GM18517 (cell line): ENCODE results near the gene IL3RA.
"Not testable (repeated sequence)": the region's sequence is repeated elsewhere in the genome, so short reads cannot be mapped to it uniquely, and the experiment has no call there.

Experiments used
- ATAC-seq: cut with Tn5 transposase; IDR thresholded peaks from one replicate; pipeline ENCODE4 v1.9.1; 2021; ENCODE audit warnings: mild to moderate bottlenecking, moderate library complexity; ENCODE audit not compliant: unreplicated experiment

IL3RA gene

DNA sequence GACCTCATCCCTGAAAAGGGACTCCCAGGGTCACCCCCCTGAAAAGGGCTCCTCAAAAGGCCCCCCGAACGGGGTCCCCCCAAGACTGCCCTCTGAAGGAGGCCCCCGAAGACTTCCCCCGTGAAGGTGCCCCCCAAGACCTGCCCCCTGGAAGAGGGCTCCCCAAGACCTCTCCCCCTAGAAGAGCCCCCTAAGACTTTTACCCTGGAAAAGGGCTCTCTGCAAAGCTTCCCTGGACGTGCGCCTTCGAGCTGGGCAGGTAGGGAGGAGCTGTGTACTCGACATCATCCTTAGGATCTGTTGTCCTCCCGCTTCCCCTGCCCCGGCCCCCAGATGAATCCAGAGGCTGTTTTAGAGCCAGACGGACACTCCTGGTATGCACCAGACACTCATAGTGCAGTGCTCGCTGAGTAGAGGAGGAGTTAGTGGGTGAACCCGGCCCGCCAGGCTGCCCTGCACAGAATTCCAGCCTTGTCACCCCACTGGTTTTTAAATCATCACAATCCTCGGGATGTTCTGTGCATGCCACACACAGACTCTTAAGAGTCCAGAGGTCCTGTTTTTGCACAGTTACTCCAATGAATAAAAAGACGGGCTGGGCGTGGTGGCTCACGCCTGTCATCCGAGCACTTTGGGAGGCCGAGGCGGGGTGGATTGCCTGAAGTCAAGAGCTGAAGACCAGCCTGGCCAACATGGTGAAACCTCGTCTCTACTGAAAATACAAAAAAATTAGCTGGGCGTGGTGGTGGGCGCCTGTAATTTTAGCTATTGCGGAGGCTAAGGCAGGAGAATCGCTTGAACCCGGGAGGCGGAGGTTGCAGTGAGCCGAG lies 61.1 kb downstream of the IL3RA start:
- ATAC-seq = no peak

DNA sequence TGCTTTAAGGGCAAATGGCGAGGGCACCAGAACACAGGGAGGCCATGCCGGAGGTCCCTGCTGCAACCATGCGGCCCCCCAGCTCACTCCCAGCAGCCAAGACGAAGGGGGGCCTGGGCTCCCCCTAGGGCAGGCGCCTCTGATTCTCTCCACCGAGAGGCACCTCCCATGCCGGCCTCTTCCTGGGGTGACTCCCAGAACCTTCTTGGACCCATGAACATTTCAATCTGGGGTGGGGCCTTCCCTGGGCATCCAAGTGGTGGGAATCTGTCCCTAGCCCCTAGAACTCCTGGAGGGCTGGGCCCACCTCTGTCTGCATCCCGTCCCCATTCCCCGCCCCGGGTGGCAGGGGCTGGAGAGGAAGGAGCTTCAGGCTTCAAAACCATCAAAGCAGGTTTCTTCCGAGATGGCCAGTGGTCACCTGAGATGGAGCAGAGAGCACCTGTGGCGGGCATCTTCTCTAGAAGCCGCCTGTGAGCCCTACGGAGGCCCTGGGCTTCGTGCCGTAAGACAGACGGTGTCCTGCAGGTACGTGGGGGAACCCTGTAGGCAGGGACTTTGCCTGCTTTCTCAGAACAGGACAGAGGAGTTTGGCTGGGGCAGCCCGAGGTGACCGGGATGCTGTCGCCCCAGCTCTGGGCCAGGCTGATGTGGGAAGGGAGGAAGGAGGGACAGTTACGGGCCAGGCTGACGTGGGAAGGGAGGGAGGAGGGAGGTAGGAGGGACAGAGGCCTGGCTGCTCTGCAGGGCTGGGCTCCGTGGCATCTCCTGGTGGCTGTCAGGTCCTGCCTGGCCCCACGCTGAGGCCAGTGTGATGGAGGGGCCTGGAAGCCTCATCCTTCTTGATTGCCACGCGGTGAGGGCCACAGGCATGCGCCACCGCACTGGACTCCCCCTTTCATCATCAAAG lies 62.1 kb downstream of the IL3RA start:
- ATAC-seq = no peak

DNA sequence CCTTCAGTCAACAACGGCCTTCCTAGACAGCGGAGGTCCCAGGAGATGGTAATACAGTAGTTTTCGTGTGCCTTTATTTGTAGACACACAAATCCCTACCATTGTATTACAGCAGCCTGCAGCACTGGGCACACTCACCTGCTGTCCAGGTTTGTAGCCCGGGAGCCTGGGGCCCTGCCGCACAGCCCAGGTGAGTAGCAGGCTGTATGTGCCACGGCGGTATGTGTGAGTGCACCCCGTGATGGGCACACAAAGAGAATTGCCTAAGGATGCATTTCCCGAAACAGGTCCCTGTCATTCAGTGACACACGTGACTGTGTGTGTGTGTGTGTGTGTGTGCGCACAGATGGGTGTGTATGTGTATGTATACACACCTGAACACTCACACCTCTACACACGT lies 63.5 kb downstream of the IL3RA start:
- no peak for ATAC-seq

DNA sequence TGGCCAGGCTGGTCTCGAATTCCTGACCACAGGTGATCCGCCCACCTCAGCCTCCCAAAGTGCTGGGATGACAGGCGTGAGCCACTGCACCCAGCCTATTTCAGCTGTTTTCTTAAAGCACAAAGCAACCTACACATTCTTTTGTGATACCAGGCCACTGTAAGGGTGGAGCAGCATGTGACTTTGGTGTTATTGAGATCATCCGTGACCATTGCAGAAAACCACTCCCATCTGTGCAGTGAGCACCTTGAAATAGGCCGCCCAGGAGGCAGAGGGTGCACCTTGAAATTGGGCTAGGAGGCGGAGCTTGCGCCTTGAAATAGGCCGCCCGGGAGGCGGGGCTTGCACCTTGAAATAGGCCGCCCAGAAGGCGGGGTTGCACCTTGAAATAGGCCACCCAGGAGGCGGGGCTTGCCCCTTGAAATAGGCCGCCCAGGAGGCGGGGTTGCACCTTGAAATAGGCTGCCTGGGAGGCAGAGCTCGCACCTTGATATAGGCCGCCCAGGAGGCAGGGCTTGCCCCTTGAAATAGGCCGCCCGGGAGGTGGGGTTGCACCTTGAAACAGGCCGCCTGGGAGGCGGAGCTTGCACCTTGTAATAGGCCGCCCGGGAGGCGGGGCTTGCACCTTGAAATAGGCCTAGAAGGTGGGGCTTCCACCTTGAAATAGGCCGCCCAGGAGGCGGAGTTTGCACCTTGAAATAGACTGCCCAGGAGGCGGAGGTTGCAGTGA lies 64.3 kb downstream of the IL3RA start:
- ATAC-seq = no peak

DNA sequence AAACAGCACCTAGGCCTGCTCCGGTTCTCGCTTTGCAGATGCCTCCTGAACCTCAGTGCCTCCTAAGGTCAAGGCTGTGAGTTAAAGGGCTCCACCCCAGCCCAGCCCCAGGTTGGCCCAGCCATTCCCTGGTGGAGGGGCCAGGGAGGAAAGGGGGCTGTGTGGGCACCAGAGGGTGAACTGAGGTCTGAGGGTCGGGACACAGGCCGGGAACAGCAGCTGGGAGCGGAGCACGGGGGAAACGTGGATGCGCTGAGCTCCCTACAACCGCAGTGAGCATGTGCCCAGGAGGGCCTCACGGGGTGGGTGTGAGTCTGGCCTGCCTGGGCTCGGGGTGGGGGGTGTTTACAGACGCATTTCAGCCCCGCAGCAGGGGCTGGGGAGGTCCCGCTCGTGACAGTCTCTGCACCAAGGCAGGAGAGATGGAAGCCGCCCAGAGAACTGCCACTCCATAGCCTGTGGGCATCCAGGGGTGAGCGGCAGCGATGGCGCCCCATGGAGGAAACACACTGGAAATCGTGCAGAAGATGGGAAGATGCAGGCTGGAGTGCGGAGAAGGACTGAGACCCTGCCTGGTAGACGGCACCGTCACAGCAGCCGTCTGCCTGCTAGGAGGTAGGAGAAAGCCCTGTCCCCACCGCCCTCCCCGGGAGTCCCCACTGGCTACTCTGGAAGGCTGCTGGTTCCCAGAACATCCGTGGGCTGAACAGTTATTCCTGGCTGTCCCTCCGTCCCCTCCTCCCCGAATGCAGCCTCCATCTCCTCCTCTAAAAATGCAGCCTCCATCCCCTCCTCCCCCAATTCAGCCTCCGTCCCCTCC lies 65.2 kb downstream of the IL3RA start:
- ATAC-seq = no peak

DNA sequence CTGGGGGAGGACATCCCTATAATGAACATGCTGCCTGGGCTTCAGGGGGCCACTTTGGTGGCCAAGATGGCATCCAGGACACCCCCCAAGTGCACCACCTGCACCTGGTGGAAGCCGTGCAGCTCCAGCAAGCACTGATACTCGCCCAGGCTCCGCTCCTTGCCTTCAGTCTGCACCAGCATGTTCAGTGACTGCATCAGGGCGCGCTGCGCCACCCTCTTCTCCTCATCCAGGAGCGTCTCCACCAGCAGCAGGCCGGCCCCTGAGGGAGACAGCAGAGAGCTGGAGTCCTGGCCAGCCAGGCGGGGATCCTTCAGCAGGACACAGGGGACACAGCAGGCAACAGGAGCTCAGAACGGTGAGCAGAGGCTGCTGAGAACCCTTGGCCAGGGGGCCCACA lies 66.6 kb downstream of the IL3RA start:
- no peak for ATAC-seq

DNA sequence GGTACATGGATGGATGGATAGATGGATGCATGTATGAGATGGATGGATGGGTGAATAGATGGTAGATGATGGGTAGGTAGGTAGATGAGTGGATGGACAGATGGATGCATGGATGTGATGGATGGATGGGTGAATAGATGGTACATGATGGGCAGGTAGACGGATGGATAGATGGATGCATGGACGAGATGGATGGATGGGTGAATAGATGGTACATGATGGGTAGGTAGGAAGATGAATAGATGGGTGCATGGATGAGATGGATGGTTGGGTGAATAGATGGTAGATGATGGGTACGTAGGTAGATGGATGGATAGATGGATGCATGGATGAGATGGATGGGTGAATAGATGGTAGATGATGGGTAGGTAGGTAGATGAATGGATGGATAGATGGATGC lies 67.3 kb downstream of the IL3RA start:
- not testable (repeated sequence) for ATAC-seq

DNA sequence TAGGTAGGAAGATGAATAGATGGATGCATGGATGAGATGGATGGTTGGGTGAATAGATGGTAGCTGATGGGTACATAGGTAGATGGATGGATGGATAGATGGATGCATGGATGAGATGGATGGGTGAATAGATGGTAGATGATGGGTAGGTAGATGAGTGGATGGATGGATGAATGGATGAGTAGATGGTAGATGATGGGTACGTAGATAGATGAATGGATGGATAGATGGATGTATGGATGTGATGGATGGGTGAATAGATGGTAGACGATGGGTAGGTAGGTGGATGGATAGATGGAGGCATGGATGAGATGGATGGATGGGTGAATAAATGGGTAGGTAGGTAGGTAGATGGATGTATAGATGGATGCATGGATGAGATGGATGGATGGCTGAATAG lies 69.2 kb downstream of the IL3RA start:
- ATAC-seq = not testable (repeated sequence)

DNA sequence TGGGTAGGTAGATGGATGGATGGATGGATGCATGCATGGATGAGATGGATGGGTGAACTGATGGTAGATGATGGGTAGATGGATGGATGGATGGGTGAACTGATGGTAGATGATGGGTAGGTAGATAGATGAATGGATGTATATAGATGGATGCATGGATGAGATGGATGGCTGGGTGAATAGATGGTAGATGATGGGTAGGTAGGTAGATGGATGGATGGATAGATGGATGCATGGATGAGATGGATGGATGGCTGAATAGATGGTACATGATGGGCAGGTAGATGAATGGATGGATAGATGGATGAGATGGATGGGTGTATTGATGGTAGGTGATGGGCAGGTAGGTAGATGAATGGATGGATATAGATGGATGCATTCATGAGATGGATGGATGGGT lies 70.5 kb downstream of the IL3RA start:
- no peak for ATAC-seq

DNA sequence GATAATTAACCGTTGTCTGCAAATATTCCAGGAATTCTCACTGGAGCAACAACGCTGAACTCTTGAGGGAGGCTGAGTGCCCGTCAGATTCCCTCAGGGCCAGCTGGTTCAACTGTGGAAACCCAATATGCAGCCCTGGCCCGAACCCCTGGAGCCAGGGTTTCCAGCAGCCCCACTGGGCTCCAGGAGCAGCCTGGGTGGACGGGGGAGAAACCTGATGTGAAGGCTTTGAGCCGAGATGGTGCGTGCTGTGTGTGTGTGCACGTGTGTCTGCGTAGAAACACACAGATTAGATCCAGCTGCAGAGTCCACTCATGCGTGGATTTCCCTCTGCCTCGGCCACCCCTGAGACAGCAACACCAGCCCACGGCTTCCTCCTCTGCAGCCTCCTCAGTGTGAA lies 74.7 kb downstream of the IL3RA start:
- ATAC-seq = no peak

DNA sequence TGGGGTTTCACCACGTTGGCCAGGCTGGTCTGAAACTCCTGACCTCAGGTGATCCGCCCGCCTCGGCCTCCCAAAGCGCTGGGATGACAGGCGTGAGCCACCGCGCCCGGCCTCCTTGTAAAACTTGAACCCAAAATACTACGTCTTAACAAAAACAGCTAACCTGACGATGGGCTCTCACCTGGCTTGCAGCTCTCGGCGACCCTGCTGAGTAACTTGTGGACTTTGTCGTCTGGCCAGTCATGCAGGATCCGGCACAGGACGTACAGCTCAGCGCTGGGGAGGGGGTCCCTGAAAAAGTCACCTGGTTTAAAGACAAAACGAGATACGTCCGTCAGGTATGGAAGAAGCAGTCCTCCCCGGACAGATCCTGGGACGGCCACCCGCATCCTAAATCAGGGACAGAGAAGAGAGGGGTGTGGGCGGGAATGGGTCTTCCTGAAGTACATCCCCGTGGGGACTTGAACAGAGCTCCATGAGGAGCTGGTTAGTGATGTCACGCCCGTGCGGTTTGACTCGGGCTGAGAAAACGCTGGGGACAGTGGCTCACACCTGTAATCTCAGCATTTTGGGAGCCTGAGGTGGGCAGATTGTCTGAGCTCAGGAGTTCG lies 76.1 kb downstream of the IL3RA start:
- ATAC-seq = no peak

DNA sequence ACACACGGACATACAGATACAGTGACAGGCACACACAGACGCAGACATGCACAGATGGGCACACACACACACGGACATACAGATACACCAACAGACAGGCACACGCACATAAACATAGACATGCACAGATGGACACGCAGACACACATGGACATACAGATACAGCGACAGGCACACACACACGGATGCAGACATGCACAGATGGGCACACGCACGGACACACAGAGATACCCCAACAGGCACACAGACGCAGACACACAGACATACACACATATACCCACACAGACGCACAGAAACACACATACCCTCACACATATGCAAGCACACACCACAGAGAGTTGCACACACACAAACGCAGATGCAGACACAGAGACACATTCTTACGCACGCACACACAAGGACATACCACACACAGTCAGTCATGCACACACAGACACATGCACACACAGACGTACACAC lies 79.8 kb downstream of the IL3RA start:
- no peak for ATAC-seq

DNA sequence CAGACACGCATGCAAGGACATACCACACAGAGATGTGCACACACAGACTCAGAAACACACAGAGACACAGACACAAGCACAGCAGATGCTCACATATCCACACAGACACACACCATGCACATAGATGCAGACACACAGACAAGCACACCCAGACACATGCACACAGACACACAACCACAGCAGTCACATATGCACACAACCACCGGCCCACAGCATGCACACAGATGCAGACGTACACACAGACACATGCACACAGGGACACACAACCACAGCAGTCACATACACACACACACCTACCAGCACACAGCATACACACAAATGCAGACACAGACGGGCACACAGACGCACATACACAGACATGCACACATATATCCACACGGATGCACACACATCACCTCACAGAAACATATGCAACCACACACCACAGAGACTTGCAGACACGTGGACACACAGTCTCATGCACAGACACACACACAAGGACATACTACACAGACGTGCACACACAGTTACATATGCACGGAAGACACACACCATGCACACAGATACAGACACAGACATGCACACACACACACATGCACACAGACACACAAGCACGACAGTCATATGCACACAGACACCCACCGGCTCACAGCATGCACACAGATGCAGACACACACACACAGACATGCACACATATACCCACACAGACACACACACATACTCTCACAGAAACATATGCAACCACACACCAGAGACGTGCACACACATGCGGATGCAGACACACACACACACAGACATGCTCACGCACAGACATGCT lies 80.6 kb downstream of the IL3RA start:
- ATAC-seq = no peak

DNA sequence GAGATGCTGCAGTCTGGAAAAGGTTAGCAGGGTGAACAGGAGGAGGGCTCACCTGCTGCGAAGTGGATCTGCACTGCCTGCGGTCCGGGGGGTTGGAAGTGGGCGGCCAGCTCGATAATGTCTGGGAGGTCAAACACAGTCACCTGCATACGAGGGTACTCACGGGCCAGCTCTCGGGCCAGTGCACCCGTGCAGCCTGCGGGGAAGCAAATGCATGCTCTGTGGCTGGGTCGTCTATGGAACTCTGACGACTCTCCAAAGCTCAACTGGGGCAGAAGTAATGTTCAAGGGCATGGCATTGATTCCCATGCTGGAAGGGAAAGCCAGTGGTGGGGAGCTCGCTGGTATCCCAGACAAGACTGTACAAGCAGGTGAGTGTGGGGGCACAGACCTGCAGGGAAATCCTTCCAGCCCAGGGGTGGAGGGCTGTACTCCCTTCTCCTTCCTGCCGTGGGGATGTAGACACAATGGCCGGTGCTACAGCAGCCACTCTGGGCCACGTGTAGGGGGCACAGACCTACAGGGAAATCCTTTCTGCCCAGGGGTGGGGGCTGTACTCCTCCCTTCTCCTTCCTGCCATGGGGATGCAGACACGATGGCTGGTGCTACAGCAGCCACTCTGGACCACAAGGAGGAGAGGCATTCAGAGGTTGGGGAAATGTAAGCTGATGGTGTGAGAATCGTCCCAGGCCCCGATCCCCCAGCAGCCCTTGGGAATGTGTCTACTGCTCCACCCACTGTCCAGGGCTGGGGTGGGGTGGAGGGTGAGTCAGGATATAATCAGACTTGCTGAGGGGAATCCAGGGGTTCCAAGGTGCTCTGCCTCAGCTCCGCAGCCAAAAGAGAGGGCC lies 81.6 kb downstream of the IL3RA start:
- no peak for ATAC-seq

DNA sequence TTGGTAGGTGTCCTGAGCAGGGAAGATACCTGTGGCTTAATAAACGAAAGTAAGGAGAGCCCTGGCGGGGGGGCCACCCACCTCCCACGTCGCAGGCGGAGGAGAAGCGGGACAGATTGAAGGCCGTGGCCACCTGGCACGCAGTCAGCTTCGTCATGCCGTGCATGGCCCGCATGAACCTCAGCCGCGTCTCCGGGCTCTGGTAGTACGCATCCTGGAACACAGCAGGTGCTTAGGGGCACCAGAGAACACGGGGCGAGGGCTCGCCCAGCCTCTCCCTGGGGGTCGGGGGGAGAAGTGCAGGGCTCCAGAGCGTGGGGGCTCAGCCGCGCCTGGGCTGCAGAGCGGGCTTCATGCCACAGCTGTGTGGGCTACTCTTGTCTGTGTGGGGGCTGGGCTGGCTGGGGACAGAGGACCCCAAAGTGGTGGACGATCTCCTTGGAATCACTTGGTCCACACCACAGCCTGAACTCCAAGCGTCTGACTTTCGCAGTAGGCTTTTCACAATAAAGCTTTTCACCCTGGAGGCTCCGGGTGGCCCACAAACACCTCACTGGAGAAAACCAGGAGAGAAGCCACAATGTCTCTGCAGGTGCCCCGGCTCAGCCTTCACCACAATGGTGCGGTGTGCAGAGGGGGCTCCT lies 82.4 kb downstream of the IL3RA start:
- no peak for ATAC-seq

DNA sequence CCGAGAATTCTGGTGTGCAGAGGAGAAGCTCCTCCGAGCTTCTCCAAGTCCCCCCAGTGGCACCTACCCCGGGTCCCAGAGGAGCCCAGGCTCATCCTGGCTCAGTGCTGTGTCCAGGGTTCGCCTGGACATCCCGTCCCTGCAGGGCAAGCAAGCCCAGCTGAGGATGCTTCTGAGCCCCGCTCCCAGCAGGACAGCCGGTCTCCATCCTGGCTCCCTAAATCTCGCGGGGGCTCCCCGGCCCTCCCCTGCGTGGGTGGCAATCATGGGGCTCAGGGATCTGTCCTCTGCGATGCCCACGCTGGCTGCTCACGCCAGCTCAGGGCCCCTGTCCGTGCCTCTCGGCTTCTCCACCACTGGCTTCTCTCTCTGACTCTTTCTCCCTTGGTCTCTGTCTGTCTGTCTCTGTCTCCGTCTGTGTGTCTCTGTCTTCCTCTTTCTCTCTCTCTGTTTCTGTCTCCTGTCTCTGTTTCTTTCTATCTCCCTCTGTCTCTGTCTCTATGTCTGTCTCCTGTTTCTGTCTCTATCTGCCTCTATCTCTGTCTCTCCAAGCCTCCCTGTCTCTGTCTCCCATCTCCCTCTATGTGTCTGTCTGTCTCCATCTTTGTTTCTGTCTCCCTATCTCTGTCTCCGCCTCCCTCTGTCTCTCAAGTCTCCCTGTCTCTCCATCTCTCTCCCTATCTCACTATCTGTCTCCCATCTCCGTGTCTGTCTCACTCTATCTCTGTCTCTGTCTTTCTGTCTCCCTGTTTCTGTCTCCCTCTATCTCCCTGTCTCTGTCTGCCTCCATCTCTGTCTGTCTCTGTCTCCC lies 83.2 kb downstream of the IL3RA start:
- ATAC-seq = no peak

DNA sequence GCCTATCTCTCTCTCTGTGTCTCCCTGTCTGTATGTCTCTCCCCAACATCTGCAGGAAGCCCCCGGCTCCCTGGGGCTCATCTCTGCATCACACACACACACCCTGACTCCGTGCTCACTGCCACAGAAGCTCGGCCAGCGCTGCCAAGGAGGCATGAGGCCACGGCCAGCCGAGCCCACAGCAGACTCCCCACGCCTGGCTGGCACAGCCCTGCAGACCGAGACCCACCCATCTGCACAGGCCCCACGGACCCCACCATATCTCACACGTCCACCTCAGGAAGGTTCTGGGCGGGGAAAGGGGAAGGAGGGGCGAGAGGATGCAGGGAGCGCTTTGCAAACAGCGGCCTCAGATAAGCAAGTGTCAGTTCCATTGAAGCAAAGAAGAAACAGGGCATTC lies 83.8 kb downstream of the IL3RA start:
- ATAC-seq = no peak
